ENCODE results near the gene ZDHHC17.
"Not testable (repeated sequence)": the region's sequence is repeated elsewhere in the genome, so short reads cannot be mapped to it uniquely, and the experiment has no call there.

Gene ZDHHC17

GRCh38 chr12:76719171-76720041 lies 44.5 kb upstream of the ZDHHC17 start:
- no peaks in the 10 kb centered on the region for H3K36me3 ChIP-seq
- DNase-seq, result no peak
- H3K27ac ChIP-seq, result no peak overlapping the region
- no peaks in the 10 kb centered on the region for H3K9me3 ChIP-seq
- no peaks in the 10 kb centered on the region for H3K27me3 ChIP-seq
- no peaks in the 10 kb centered on the region for H3K4me1 ChIP-seq
- no peak overlapping the region for H3K4me3 ChIP-seq
- intact Hi-C loops (cut with DNase I; ENCODE audit: low total_unique reads), result no loop called here
- no peak for TF ChIP-seq CTCF (IDR thresholded peaks at IDR 0.05)

DNA sequence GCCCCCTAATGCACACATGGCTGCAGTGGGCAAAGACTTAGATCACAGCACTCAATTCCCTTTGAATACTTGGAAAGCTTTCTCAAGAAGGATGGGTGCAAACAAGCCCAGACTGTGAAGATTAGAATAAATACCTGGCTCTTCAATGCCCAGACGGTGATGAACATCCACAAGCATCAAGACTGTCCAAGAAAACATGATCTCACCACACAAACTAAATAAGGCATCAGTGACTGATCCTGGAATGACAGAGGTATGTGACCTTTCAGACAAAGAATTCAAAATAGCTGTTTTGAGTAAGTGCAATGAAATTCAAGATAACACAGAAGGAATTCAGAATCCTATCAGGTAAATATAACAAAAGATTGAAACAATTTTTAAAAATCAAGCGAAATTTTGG lies 43.8 kb upstream of the ZDHHC17 start:
- TF ChIP-seq CTCF (IDR thresholded peaks at IDR 0.05), result no peak
- H3K9me3 ChIP-seq, result no peaks in the 10 kb centered on the region
- no peaks in the 10 kb centered on the region for H3K36me3 ChIP-seq
- no peak for DNase-seq
- H3K4me3 ChIP-seq, result no peak overlapping the region
- no peak overlapping the region for H3K27ac ChIP-seq
- intact Hi-C loops (cut with DNase I; ENCODE audit: low total_unique reads), result no loop called here
- H3K27me3 ChIP-seq, result no peaks in the 10 kb centered on the region
- no peaks in the 10 kb centered on the region for H3K4me1 ChIP-seq

DNA sequence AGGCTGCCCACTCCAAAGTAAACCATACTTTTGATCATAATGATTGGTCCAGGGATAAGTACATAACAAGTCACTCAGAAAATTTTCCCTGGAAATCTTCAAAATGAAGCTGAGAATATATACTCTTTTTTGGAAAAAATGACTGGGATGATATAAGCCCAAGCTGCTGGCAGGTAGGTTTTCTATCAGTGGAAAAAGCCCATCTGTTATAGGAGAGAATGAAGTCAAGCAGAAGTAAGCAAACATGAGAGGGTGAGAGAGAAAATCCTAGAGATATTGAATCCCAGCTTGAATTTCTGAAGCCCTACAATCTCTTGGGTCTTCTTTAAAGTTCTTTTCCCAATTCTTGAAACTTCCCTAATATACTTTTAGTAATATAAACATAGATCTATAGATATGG lies 37.3 kb upstream of the ZDHHC17 start:
- no peak overlapping the region for H3K4me3 ChIP-seq
- no peaks in the 10 kb centered on the region for H3K4me1 ChIP-seq
- intact Hi-C loops (cut with DNase I; ENCODE audit: low total_unique reads), result no loop called here
- TF ChIP-seq CTCF (IDR thresholded peaks at IDR 0.05), result no peak
- no peak for DNase-seq
- no peaks in the 10 kb centered on the region for H3K9me3 ChIP-seq
- H3K27ac ChIP-seq, result no peak overlapping the region
- no peaks in the 10 kb centered on the region for H3K27me3 ChIP-seq
- no peaks in the 10 kb centered on the region for H3K36me3 ChIP-seq

DNA sequence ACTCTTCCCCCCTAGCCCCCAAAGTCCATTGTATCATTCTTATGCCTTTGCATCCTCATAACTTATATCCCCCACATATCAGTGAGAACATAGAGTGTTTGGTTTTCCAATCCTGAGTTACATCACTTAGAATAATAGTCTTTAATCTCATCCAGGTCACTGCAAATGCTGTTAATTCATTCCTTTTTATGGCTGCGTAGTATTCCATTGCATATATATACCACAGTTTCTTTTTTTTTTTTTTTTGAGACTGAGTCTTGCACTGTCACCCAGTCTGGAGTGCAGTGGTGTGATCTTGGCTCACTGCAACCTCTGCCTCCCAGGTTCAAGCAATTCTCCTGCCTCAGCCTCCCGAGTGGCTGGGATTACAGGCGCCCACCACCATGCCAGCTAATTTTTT lies 31.7 kb upstream of the ZDHHC17 start:
- DNase-seq; H3K27ac ChIP-seq; H3K4me1 ChIP-seq; H3K4me3 ChIP-seq; intact Hi-C loops (cut with DNase I; ENCODE audit: low total_unique reads); H3K27me3 ChIP-seq; H3K9me3 ChIP-seq; H3K36me3 ChIP-seq: not testable (repeated sequence)

GRCh38 chr12:76737689-76738088 lies 26.2 kb upstream of the ZDHHC17 start:
- H3K4me1 ChIP-seq; H3K27ac ChIP-seq; DNase-seq; H3K36me3 ChIP-seq; H3K4me3 ChIP-seq; H3K27me3 ChIP-seq; intact Hi-C loops (cut with DNase I; ENCODE audit: low total_unique reads): not testable (repeated sequence)
- peaks cover 0 to 13% (median 0%) of the 10 kb centered on the region in 3 donors for H3K9me3 ChIP-seq

DNA sequence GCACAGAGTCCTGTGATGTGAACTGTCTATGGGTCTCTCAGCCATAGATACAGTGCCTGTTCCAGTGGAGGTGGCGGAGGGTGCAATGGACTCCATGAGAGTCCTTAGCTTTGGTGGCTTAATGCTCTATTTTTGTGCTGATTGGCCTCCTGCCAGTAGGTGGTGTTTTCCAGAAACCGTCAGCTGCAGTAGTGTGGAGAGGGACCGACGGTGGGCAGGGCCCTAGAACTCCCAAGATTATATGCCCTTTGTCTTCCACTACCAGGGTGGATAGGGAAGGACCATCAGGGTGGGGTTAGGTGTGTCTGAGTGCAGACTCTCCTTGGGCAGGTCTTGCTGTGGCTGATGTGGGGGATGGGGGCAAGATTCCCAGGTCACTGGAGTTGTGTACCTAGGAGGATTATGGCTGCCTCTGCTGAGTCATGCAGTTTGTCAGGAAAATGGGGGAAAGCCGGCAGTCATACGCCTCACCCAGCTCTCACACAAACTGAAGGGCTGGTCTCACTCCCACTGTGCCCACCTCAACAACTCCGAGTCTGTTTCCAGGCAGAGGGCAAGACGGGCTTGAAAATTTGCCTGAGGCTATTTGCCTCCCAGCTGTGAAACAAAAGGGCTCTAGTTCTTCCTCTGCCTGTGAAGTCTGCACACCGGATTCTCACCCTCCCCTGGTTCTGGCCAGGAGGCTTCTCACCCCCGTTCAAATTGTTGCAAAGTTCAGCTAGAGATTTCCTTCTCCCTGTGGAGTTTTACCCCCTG lies 24.9 kb upstream of the ZDHHC17 start:
- intact Hi-C loops (cut with DNase I; ENCODE audit: low total_unique reads), result no loop called here
- Histone ChIP-seq H3K36me3 (no peaks in the 10 kb centered on the region), H3K9me3 (peaks cover 0 to 13% (median 0%) of the 10 kb centered on the region in 3 donors), H3K4me1 (no peaks in the 10 kb centered on the region), H3K27me3 (no peaks in the 10 kb centered on the region), H3K27ac (no peak overlapping the region), H3K4me3 (no peak overlapping the region)
- no peak for TF ChIP-seq CTCF (IDR thresholded peaks at IDR 0.05)
- DNase-seq, result no peak

Measured in tibial artery (tissue), 4 donors.